Smooth muscle cell (in vitro differentiated cells): ENCODE measurements around the gene SFI1. TPM values are rescaled to one million over a fixed set of nuclear protein-coding genes. Genes with fewer than 3 reads are reported as not detected.

Source experiments
- DNase-seq: peaks from one replicate; lab custom pipeline; 2025; ENCODE audit not compliant: unreplicated experiment; lab: John Stamatoyannopoulos, UW
- H2AFZ ChIP-seq: fragments of 200-600 bp; sonication (generic); 2 replicates; pipeline ENCODE4 v1.6.0; 2016; ENCODE audit warnings: antibody characterized with exemption, low read depth, mild to moderate bottlenecking
- H3F3A ChIP-seq: fragments of 200-600 bp; sonication (generic); 2 replicates; pipeline ENCODE4 v1.6.0; 2017; ENCODE audit warnings: antibody characterized with exemption, low read depth
- H3K27ac ChIP-seq: fragments of 200-600 bp; sonication (generic); 2 replicates; pipeline ENCODE4 v1.5.1; 2016; ENCODE audit warnings: low read depth, mild to moderate bottlenecking
- H3K27me3 ChIP-seq: fragments of 200-600 bp; sonication (generic); 2 replicates; pipeline ENCODE4 v1.6.1; 2016; ENCODE audit warnings: low read depth, mild to moderate bottlenecking
- H3K36me3 ChIP-seq: fragments of 200-600 bp; sonication (generic); 2 replicates; pipeline ENCODE4 v1.5.1; 2016; ENCODE audit warnings: low read depth
- H3K4me1 ChIP-seq: fragments of 200-600 bp; sonication (generic); 2 replicates; pipeline ENCODE4 v1.5.1; 2016; ENCODE audit warnings: low read depth
- H3K4me2 ChIP-seq: fragments of 200-600 bp; sonication (generic); 2 replicates; pipeline ENCODE4 v1.6.0; 2016; ENCODE audit warnings: mild to moderate bottlenecking
- H3K4me3 ChIP-seq: fragments of 200-600 bp; sonication (generic); 2 replicates; pipeline ENCODE4 v1.5.1; 2016; ENCODE audit warnings: mild to moderate bottlenecking
- H3K79me2 ChIP-seq: fragments of 200-600 bp; sonication (generic); 2 replicates; pipeline ENCODE4 v1.6.0; 2016; ENCODE audit warnings: low read depth, mild to moderate bottlenecking
- H3K9ac ChIP-seq: fragments of 200-600 bp; sonication (generic); 2 replicates; pipeline ENCODE4 v1.6.0; 2016; ENCODE audit warnings: low read depth
- H3K9me3 ChIP-seq: fragments of 200-600 bp; sonication (generic); replicated peaks from 2 replicates; pipeline ENCODE4 v1.5.1; 2016; ENCODE audit warnings: low read depth
- H4K20me1 ChIP-seq: fragments of 200-600 bp; sonication (generic); 2 replicates; pipeline ENCODE4 v1.6.0; 2016; ENCODE audit warnings: low read depth
- CTCF ChIP-seq: fragments of 200-600 bp; sonication (generic); IDR thresholded peaks from 2 replicates; pipeline ENCODE4 v1.5.1; 2017; ENCODE audit warnings: borderline replicate concordance, mild to moderate bottlenecking, antibody characterized with exemption; ENCODE audit not compliant: insufficient read depth, poor library complexity, severe bottlenecking
- WGBS: methylation state at CpG from one replicate; pipeline ENCODE4 v1.1.7; 2016; ENCODE audit warnings: low lambda C conversion rate; 5-methylcytosine and 5-hydroxymethylcytosine counted together
- polyA plus RNA-seq: library from polyadenylated mRNA; unstranded; fragments of >200 nt; fragmentation: Nextera tagmentation; extraction: Ambion mirVana; gene quantifications from 2 replicates; pipeline ENCODE4 v1.2.1, GENCODE V29; 2016
- total RNA-seq: library from RNA; depleted of rRNA; stranded (reverse); fragments of >200 nt; gene quantifications from 2 replicates; pipeline ENCODE4 v1.2.3, GENCODE V29; 2014

The SFI1 gene
- total and polyA plus RNA-seq, 2 experiments from 2014 or later, result 8.7 to 26.9 TPM

- Histone ChIP-seq H4K20me1 (peaks cover 68% of the 10 kb centered on the region), H3F3A (no peaks in the 10 kb centered on the region), H3K4me2 (peak overlapping the region; percentile 98), H3K9me3 (no peaks in the 10 kb centered on the region), H3K4me1 (peaks cover 14% of the 10 kb centered on the region), H3K27ac (peak overlapping the region; percentile 61), H3K36me3 (no peaks in the 10 kb centered on the region), H3K79me2 (peaks cover 42% of the 10 kb centered on the region), H2AFZ (no peak overlapping the region), H3K4me3 (peak overlapping the region; percentile 84), H3K27me3 (no peaks in the 10 kb centered on the region), H3K9ac (peak overlapping the region; percentile 80)
- TF ChIP-seq CTCF, result no peak
- whole genome bisulfite sequencing, result 2% methylated on average over 60 of the region's 65 CpGs
- DNase-seq, result peak; percentile 68
Observed at GRCh38 chr22:31630331-31631329, 134.3 kb downstream of the SFI1 start.

GRCh38 chr22:31631436-31631835, 135.1 kb downstream of the SFI1 start:
- WGBS, result 81% methylated on average over 9 of the region's 9 CpGs
- Histone ChIP-seq H3K9ac (no peak overlapping the region), H2AFZ (no peak overlapping the region), H3K27ac (peak overlapping the region; percentile 61), H3K27me3 (no peaks in the 10 kb centered on the region), H3K79me2 (peaks cover 35% of the 10 kb centered on the region), H3K4me3 (peak overlapping the region; percentile 84), H3K4me1 (peaks cover 6% of the 10 kb centered on the region), H3K36me3 (no peaks in the 10 kb centered on the region), H3F3A (no peaks in the 10 kb centered on the region), H3K4me2 (peak overlapping the region; percentile 98), H4K20me1 (peaks cover 66% of the 10 kb centered on the region), H3K9me3 (no peaks in the 10 kb centered on the region)
- no peak for TF ChIP-seq CTCF
- no peak for DNase-seq

GRCh38 chr22:31635638-31636306, 139.4 kb downstream of the SFI1 start:
- DNase-seq, result no peak
- no peak for TF ChIP-seq CTCF
- H3K9ac ChIP-seq, result no peak overlapping the region
- H3F3A ChIP-seq, result no peaks in the 10 kb centered on the region
- no peaks in the 10 kb centered on the region for H3K36me3 ChIP-seq
- H3K27ac ChIP-seq, result no peak overlapping the region
- no peaks in the 10 kb centered on the region for H3K4me1 ChIP-seq
- no peaks in the 10 kb centered on the region for H3K27me3 ChIP-seq
- peaks cover 15% of the 10 kb centered on the region for H3K79me2 ChIP-seq
- H3K9me3 ChIP-seq, result no peaks in the 10 kb centered on the region
- no peak overlapping the region for H3K4me2 ChIP-seq
- peaks cover 60% of the 10 kb centered on the region for H4K20me1 ChIP-seq
- 96% methylated on average over 13 of the region's 13 CpGs for WGBS
- H2AFZ ChIP-seq, result no peak overlapping the region
- no peak overlapping the region for H3K4me3 ChIP-seq
